ES-I3 (cell line): ENCODE data around the gene PSTPIP1.
A peak's percentile ranks its signal among the peaks of the same experiment; 100 is the strongest.

Experiments
- H3K36me3 ChIP-seq: 2 replicates; pipeline ENCODE4 v1.6.1; 2013; ENCODE audit warnings: mild to moderate bottlenecking, low read length, control low read depth, moderate library complexity; ENCODE audit not compliant: insufficient read depth
- H3K4me1 ChIP-seq: 2 replicates; pipeline ENCODE4 v1.6.1; 2013; ENCODE audit warnings: mild to moderate bottlenecking, control low read depth, low read length; ENCODE audit not compliant: insufficient read depth
- H3K9ac ChIP-seq: 2 replicates; pipeline ENCODE4 v1.6.1; 2013; ENCODE audit warnings: low read depth, mild to moderate bottlenecking, low read length, moderate library complexity
- H3K9me3 ChIP-seq: 2 replicates; pipeline ENCODE4 v1.6.1; 2013; ENCODE audit warnings: mild to moderate bottlenecking, low read length, moderate library complexity; ENCODE audit not compliant: control insufficient read depth, insufficient read depth

The PSTPIP1 gene

GRCh38 chr15:77076323-77076915 lies 81.5 kb downstream of the PSTPIP1 start:
- H3K4me1 ChIP-seq: no peaks in the 10 kb centered on the region
- no peaks in the 10 kb centered on the region for H3K9me3 ChIP-seq

DNA sequence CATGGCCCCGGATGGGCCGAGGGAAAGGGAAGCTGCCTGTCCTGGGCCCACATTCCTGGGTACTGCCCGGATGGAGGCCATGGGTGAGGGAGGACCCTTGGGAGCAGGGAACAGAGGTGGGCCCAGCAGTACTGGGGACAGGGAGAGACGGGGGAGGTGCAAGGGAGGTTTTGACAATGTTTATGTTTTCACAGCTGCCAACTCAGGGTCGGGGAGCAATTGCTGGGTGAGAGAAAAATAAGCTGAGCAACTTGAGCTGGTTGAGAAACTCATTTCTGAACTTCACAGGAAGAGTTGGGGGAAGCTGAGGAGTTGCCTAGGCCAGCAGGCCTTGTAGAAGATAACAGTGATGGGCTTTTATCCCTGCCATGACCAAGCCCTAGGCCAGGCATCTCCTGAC lies 87.0 kb downstream of the PSTPIP1 start:
- H3K4me1 ChIP-seq: peaks cover 3% of the 10 kb centered on the region; the same call in 1 of the 2 replicates
- H3K9me3 ChIP-seq: no peaks in the 10 kb centered on the region
- no peaks in the 10 kb centered on the region for H3K36me3 ChIP-seq
- H3K9ac ChIP-seq: no peak overlapping the region

More at GRCh38 chr15:77076323-77076915, 81.5 kb downstream of the PSTPIP1 start:
- H3K9ac ChIP-seq: no peak overlapping the region
- no peaks in the 10 kb centered on the region for H3K36me3 ChIP-seq

DNA sequence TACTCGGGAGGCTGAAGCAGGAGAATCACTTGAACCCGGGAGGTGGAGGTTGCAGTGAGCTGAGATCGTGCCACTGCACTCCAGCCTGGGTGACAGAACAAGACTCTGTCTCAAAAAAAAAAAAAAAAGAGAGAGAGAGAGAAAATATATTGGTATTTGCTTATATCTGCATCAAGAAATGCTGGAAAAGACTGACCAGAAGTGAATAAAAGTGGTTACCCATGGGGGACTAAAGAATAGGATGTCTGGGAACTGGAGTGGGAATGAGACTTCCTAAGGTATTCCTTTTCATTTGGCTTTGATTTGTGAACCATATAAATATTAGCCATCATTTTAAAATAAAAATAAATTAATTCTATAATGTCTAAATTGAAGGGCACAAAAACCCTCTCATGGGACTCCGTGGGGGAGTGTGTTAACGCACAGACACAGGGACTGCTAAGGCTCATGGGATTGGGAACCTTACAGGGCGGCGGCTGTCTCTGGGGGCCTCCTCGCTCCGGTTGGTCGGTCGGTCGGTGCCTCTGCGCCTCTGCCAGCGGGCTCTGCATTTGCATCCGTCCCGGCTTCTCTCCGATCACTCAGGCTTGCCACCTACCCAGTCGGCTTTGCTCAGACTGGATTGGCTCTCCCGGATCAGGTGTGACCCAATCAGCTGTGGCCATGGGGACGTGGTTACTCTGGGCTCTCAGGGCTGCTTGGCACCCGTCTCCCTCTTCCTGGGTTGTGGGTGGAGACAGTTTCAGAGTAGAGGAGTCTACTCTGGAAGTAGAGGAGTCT lies 88.6 kb downstream of the PSTPIP1 start:
- peak overlapping the region; percentile 24; the same call in 1 of the 2 replicates for H3K9ac ChIP-seq
- H3K4me1 ChIP-seq: peaks cover 3% of the 10 kb centered on the region; the same call in 1 of the 2 replicates
- no peaks in the 10 kb centered on the region for H3K36me3 ChIP-seq
- no peaks in the 10 kb centered on the region for H3K9me3 ChIP-seq

- Histone ChIP-seq H3K4me1 (peaks cover 3% of the 10 kb centered on the region; the same call in 1 of the 2 replicates), H3K9me3 (no peaks in the 10 kb centered on the region), H3K9ac (no peak overlapping the region), H3K36me3 (no peaks in the 10 kb centered on the region)
Observed at GRCh38 chr15:77084436-77084835, 89.5 kb downstream of the PSTPIP1 start.

GRCh38 chr15:77085297-77085696 lies 90.4 kb downstream of the PSTPIP1 start:
- Histone ChIP-seq H3K36me3 (no peaks in the 10 kb centered on the region), H3K9ac (no peak overlapping the region), H3K9me3 (no peaks in the 10 kb centered on the region), H3K4me1 (peaks cover 3% of the 10 kb centered on the region; the same call in 1 of the 2 replicates)
